Hindlimb muscle (tissue), 1 donor: ENCODE measurements around the gene MYO7B. TPM values are rescaled to one million over a fixed set of nuclear protein-coding genes. Genes with fewer than 3 reads are reported as not detected.

ENCODE experiments used
- DNase-seq: peaks from one replicate; pipeline ENCODE4 v3.0.0-alpha.2; 2013
- polyA plus RNA-seq: library from polyadenylated mRNA; unstranded; fragments of 120-200 nt; gene quantifications from one replicate; pipeline ENCODE4 v1.2.1, GENCODE V29; 2013; ENCODE audit not compliant: insufficient read length

MYO7B gene
- 1.4 TPM for polyA plus RNA-seq

GRCh38 chr2:127535422-127535901, at the start of gene MYO7B:
MYO7B (plus strand) TSS chr2:127535683; CDS start chr2:127559723, 24,040 bp downstream.
- no peak for DNase-seq

DNA sequence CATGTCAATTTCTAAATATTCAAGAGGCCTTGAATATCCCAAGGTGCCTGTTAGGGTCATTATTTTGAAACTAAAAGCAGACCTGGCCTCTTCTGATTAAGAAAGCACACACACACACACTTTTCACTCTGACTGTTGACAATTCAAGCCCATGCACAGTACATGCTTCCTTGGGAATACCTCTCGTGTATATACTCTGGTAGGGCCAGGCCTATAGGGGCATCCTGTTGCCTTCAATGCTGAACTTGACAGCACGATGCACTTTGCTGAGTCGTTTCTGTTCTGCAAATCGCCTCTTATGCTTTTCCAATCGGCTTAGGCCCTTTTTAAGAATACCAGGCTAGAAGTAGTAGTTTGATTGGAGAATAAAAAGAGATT, 49.8 kb upstream of the MYO7B start:
- DNase-seq, result no peak

GRCh38 chr2:127486247-127487058, 49.0 kb upstream of the MYO7B start:
- no peak for DNase-seq

DNA sequence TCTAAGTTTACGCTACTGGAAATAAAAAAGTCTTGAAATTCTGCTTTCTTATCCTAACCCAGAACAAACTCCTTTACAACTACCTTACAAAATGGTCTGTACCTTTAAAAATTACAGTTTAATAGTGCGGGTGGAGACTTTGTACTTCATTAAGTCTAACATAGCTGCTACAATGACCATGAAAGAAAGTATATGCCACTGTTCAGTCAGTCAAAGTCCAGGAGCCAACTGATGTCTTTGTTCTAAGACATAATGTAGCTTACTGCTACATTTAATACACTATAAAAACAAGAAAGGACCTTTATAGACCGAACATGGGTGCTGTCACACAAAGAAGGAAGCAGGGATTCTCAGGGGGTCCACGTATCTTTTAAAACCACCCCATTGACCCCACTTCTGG, 45.2 kb upstream of the MYO7B start:
- DNase-seq, result no peak

DNA sequence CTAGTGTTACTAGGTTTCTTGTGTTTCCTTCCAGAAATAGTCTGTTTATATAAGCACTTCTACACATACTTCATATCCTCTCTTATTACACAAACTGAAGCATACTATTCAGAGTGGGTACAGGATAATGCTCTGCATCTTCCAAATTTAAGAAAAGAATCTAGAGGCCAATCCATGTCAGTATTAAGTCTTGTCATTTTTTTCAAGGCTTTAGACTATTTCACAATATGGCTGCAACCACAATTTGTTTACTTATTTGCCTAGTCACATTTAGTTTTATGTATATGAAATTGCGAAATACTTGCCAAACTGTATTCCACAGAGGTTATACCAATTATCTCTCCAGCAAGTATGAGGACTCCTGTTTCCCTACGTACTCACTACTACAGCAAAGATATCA, 37.1 kb upstream of the MYO7B start:
- DNase-seq, result no peak

DNA sequence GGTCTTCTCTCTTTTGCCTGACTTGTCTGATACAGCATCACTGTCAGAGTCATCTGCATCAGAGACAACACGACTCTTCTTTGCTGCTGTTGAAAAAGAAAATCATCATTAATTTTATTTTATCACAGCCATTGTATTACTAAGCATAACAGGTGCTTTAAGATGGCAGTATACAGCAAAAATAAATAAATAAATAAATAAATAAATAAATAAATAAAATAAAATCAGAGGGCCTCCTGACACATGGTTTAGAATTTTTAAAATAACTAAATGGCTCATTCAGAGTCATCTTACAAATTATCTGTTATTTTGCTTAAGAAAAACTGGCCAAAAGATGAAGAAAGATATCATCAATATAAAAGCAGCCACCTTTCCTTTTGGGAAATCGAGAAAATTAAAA, 32.0 kb upstream of the MYO7B start:
- no peak for DNase-seq

DNA sequence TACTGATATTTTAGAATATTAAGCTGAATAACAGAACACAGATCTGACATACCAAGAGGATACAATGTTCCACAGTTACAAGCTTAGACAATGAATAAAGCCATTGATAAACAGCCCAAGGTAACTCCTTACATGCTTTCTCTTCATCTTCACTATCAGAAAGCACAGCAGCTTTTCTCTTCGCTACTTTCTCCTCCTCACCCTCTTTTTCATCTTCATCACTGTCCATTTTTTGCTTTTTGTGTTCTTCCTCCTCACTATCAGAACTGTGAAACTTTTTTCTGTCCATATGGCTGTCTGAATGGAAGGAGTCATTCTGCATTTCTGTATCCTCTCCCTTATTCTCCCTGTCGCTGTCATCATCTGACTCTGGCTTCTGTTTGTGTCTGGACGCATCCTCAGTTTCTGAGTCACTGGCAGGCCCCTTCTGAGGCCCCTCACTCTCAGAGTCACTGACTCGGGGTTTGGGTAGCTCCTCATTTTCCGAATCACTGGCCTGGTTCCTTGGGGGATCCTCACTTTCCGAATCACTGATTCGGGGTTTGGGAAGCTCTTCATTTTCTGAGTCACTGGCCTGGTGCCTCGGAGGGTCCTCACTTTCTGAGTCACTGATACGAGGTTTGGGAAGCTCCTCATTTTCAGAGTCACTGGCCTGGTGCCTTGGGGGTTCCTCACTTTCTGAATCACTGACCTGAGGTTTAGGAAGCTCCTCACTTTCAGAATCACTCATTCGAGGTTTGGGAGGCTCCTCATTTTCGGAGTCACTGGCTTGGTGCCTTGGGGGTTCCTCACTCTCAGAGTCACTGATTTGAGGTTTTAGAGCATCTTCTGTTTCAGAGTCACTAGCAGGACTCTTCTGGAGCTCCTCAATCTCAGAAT, 30.7 kb upstream of the MYO7B start:
- no peak for DNase-seq

GRCh38 chr2:127506510-127506909, 29.0 kb upstream of the MYO7B start:
- DNase-seq, result no peak

DNA sequence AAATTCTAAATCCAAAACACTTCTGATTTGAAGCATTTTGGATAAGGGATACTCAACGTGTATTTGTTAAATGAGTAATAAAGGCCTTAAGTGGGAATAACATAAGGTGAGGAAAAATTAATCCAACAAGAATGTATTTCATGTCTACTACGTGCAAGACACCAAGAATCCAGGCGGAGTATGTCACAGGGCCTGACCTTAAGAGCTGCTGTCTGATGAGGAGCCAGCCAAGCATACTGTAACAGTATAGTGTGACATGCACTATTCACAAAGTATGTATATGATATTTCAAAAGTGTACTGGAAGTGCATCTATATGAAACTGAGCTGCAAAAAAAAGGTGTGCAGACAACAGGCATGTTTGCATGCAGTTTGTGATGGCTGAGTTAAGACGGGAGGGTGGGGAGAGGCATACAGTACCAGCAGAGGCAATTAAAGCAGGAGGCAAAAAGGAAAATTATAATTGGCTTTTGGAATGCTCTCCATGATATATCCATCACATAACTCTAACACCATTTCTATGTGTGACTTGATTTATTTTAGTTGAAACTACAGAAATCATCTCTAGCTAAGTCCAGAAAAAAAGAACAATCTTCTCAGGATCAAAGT, 27.4 kb upstream of the MYO7B start:
- DNase-seq, result no peak

GRCh38 chr2:127508631-127509034, 26.9 kb upstream of the MYO7B start:
- peak; percentile 42 for DNase-seq

GRCh38 chr2:127510073-127510472, 25.4 kb upstream of the MYO7B start:
- no peak for DNase-seq

- DNase-seq, result no peak
Measured at GRCh38 chr2:127511090-127511695, 24.3 kb upstream of the MYO7B start.

- DNase-seq, result no peak
Measured at GRCh38 chr2:127511917-127512316, 23.6 kb upstream of the MYO7B start.

DNA sequence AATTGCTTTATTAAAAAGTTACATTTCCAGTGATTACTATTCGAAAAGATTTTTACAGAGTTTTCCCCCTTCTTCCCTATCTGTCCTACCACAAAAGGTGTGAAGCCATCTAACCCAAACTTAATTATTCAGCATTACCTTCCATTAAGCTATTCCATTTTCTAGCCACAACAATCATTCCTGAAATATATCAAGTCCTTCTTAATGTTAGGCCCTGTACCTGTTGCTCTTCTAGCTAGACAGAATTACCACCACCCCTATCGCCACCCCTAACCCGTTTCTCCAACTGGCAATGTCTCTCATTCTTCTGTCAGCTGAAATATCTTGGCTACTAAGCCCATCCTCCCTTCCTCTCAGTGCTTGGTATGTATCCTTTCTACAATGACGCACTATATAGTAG, 23.1 kb upstream of the MYO7B start:
- DNase-seq, result no peak

DNA sequence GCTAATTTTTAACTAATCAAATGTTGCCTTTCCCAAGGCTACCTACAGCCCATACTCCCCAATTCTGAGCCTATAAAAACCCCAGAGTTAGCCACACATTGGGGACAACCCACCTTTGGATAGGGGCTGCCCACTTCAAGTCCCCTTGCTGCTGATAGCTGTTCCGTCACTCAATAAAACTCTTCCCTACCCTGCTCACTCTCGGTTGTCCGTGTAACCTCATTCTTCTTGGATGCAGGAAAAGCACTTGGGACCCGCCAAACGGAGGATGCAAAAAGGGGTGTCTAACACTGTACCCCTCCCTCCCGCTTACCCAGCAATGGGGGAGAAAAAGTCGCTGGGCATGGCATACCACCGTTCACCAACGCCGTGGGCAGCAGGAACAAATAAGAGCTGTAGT, 21.4 kb upstream of the MYO7B start:
- no peak for DNase-seq

DNA sequence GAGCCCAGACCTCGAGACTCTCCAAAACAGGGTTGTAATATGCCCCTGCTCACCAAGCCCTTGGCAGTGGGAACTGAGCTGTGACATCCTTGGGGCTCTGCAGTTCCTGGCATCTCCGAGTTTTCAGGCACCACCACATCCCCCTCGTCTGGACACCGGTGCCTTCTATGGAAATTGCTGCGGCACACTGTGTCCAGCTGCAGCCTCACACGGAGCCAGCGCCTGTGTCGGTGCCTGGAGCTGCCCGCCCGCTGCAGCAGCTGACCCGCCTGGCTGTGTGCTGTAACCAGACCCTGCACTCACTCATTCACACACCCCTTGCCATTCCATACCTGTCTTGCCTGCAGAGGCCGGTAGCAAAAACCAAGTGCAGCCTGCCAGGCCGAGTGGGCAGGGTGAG, 21.0 kb upstream of the MYO7B start:
- no peak for DNase-seq

GRCh38 chr2:127515383-127515915, 20.0 kb upstream of the MYO7B start:
- no peak for DNase-seq

DNA sequence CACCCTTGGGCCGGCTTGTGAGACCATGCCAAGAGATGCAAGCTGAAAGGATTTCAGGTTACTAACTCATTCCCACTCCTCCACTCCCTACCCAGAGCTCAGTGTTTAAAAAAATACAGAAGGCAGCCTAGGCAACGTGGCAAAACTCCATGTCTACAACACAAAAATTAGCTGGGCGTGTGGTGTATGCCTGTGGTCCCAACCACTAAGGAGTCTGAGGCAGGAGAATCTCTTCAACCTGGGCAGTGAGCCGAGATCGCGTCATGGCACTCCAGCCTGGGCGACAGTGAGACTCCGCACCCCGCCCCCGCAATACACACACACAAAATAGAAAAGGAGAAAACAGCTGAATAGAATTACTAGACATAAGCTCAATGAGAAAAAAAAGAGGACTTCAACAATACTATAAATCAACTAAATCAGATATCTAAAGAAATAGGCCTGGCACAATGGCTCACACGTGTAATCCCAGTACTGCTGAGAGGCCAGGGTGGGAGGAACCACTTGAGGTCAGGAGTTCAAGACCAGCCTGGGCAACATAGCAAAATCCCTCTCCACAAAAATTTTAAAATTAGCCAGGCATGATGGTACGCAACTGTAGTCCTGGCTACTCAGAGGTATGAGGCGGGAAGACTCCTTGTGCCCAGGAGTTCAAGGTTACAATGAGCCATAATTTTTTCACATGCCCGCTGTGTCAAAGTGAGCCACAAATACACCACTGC, 19.3 kb upstream of the MYO7B start:
- DNase-seq, result peak; percentile 46

DNA sequence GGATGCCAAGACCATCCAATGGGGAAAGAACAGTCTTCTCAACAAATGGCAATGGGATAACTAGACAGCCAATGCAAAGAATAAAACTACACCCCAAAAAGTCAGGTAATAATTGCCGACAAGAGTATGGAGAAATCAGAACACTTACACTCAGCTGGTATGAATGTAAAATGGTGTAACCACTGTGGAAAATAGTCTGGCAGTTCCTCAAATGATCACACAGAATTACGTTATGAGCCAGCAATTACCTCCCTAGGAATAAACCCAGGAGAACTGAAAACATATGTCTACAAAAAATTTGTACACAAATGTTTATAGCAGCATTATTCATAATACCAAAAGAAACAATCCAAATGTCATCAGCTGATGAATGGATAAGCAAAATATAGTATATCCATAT, 18.0 kb upstream of the MYO7B start:
- no peak for DNase-seq

- DNase-seq, result no peak
Measured at GRCh38 chr2:127520424-127520823, 15.1 kb upstream of the MYO7B start.

GRCh38 chr2:127523269-127523939, 12.1 kb upstream of the MYO7B start:
- no peak for DNase-seq
